ENCODE data around the gene RSKR.
"Not testable (repeated sequence)": the region's sequence is repeated elsewhere in the genome, so short reads cannot be mapped to it uniquely, and the experiment has no call there.

RSKR gene

DNA sequence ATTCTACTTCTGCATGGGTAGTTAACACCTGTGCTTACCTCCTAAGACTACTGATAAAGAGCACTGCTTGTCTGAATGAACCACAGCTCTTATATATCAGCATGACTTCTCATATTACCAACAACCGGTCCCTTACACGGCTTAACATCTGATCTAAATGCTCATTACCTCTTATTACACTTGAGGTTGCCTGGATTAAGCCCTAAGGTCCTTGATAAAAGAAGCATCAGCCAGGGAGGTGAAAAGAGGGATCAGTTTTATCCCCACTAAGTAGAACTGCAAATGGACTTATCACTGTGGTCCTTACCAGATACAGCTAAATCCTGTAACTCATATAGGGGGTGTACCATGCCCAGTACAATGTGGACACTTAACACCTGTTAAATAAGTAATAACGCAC is 8.2 kb upstream of the RSKR start:
- no peak for DNase-seq (ENCODE audit: low read depth in 2 of 2)

DNA sequence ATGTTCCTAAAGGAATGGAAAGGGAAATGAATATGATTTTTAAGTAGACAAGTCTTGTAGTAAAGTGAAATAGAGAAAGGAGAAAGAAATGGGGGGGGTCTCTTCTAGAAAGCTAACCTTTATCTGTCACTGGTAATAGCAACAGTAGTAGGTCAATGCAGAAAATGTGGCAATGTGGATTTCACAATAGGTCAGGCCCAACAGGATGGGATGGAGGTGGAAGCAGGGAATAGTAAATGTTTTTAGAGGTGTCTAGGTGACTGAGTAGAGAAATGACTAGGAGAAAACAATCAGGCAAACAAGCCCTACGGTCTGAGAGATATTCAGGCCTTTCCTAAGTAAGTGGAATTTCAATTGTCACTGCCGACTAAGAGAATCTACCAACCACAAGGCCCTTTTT is 6.0 kb upstream of the RSKR start:
- no peak for DNase-seq (ENCODE audit: low read depth in 2 of 2)

DNA sequence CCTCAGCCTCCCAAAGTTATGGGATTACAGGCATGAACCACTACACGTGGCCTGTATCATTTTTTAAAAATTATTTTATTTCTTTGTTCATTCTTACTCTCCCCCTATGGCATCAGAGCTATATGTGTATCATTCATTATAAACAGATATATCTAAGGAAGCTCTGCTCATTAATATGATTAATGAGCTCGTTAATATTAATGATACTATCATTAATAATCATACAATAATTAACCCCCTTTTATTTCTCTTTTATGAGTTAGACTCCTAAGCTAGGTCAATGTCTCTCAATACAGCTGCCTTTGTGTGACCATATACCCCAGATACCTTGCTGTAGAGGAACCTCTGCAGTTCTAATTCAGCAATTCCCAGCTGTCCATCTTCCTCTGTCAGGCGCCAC is 4.5 kb upstream of the RSKR start:
- no peak for DNase-seq (ENCODE audit: low read depth in 2 of 2)

DNA sequence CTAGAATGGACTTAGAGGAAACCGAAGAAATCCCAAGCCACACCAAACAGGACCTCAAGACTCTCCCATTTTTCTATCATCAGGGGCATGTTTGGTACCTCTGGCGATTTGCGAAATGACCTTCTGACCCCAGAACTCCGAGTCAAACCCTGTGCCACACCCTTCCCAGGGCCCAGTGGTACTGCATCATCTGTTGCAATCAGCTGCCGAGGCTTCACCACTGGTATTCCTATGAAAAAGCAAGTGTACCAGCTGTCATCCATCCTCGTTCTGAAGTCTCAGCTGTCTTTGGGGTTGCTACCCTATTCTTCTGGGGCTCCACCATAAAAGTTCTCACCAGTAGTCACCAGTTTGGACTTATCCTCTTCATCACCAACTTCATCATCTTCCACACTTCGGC is 2.3 kb upstream of the RSKR start:
- no peak for DNase-seq (ENCODE audit: low read depth in 2 of 2)

DNA sequence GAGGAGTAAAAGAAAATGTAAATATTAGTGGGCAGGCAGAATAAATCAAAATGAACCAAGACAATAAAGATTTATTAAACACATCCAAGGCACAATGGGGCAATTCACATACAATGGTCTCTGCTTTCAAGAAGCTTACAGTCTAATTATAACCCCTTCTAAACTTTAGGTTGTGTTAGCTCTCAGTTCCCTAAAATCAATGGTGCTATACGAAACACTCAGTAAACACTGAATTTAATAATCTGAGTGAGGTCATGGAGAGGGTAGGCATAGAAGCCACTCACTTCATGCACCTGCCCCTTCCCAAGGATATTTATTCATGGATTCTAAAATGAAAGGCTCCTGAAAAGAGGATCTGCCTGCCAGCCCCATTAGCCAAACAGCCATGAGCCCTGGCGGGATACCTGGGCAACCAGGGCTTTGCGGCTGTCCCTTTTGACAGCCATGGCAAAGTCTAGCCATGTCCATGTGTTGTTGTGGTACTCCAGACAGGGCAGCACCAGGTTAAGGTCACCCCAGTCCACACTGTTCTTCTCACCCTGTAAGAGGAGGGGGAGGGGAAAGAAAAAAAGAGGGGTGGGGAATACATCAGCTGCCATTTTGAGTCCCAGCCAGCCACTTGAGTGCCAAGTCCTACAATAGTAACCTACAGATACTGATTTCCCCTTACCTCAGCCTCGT is 1.4 kb upstream of the RSKR start:
- DNase-seq (ENCODE audit: low read depth in 2 of 2) = no peak

DNA sequence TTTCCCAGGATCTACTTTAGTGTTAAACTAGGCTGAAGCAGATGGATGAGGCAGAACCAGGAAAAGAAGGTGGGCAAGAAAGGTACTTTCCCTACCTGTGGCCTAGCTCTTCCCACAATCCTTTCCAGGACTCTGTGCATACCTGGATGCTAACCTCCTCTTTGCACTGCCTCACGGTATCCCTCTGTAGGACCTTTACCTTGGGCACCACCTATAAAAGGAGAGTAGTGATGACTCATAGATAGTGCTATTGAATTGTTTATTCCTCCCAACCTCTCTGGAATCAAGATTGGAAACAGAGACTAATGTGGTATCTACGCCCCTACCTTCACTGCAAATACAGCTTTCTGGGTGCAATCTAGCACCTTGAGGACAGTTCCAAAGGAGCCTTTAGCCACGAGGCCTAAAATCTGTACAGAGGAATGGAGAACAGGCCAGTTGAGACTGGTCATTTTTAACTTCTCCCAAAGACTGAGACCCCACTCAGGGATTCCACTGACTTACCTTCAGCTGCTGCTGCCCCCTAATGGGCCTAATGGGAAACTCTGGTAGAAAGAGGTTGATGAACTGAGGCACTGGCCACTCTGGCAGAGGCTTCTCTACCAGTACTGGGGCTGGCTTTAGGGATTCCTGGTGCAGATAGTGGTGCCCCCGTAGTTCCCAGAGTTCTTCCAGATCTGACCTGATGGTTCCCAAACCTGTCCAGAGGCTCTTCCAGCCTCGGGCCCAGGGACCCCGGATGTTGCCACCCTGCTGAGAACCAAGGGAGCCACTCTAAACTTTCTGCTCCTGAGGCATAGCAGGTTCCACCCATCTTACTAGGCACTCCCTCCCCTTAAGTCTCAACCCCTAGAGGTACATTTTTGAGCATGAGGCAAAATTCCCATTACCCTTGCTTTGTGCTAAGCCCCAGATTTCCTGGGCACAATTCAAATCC is 781 bp downstream of the RSKR start:
- DNase-seq (ENCODE audit: low read depth in 2 of 2) = no peak

DNA sequence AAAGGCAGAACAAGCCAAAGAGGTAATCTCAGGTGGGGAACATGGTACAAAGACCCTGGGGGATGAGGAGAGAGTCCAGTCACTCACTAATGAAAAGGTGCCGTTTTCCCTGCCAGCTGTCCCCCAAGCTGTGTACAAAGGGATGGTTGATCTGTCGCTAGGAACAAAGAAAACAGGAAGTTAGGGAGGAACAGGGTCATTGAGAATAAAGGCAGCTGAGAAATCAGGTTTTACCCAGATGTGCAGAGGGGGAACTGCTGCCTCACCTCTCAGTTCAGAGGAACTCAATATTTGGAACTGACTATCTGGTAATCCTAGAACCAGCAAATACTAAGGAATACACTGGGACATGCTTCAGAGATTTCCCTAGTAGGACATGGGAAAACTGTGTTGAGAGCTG is 1.5 kb downstream of the RSKR start:
- DNase-seq (ENCODE audit: low read depth in 2 of 2) = no peak

DNA sequence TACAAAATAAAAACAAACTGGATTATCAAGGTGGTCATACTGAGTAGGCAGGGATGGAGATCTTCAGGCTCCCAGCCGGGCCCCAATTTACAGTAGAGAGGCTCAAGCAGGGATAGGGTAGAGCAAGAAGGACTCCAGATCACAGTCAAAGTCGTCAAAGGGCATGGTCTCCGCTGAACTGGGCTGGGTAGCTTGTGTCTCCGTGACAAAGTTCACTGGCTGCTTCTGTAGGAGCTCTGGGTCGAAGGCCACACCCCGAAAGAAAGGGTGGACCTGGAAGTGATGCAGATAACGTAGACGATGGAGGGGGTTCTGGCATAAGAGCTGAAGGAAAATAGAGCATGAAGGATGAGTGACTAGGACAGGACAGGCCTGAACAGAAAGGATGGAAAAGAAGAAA is 3.6 kb downstream of the RSKR start:
- no peak for DNase-seq (ENCODE audit: low read depth in 2 of 2)

DNA sequence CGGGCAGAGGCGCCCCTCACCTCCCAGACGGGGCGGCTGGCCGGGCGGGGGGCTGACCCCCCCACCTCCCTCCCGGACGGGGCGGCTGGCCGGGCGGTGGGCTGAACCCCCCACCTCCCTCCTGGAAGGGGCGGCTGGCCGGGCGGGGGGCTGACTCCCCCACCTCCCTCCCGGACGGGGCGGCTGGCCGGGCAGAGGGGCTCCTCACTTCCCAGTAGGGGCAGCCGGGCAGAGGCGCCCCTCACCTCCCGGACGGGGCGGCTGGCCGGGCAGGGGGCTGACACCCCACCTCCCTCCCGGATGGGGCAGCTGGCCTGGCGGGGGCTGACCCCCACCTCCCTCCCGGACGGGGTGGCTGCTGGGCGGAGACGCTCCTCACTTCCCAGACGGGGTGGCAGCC is 10.0 kb downstream of the RSKR start:
- DNase-seq (ENCODE audit: low read depth in 2 of 2) = not testable (repeated sequence)

DNA sequence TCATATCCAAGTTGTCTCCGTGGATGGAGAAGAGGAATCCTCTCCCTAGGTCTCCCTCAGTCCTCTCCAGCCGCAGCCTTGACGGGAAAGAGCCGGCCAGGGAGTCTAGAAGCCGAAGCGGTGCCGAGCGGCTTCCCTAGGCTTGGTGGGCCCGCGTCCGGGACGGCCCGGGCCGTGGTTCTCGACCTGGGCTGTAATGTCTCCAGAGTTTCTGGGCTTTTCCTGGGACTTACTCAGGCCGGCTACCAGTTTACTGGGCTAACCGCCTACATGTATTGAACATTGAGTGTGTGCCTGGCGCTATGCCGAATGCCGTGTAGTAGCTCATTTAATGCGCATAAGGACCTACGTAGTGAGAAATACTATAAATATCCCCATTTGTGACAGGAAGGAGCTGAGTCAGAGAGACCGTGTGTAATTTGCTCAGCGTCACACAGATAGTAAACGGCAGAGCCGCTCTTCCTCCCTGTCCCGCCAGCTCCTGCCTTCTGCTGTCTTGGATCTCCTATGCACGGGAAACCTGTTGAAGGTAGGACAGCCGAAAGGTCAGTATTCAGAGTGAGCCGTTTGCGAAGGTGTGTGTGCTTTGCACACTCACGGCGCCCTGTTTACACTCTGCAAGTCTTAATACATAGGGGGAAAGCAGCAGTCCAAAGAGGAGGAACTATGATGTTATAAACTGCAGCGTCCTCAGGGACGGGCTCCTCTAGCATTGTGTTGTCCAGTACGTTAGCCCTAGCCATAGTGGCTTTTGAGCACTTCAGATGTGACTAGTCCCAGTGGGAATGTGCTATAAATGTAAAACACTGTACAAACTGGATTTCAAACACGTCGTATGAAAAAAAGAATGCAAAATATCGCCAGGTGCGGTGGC is 14.4 kb downstream of the RSKR start:
- DNase-seq (ENCODE audit: low read depth in 2 of 2) = peak; percentile 35 to 45

DNA sequence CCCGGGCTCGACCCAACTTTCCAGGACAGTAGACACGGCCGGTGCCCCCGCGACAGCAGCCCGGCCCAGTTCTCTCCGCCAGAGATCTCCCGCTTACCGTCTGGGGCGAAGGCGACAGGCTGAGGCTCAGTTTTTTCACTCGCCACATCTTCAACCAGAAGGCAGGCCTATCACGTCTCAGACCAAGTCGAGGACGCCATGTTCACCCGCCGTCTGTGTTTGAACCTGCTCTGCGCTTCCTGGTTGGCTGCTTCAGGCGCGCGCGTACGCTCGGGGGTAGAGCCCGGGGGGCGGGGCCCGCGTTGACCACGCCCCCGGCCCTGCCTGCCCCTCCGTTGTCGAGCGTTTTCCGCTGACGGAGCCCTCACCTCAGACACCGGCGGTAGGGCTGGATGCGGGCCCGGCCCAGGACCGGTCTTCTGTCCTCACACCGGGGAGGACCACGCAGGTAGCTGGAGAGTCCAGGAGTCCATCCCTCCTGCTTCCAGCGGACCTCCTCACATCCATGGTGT is 15.1 kb downstream of the RSKR start, which contains the start of gene SPAG5:
Gene SPAG5 (minus strand): TSS at position 227 of the 512 bp plus-strand sequence. CDS start 79 bp downstream, at position 148.
- peak; percentile 82 to 86 for DNase-seq (ENCODE audit: low read depth in 2 of 2)

DNA sequence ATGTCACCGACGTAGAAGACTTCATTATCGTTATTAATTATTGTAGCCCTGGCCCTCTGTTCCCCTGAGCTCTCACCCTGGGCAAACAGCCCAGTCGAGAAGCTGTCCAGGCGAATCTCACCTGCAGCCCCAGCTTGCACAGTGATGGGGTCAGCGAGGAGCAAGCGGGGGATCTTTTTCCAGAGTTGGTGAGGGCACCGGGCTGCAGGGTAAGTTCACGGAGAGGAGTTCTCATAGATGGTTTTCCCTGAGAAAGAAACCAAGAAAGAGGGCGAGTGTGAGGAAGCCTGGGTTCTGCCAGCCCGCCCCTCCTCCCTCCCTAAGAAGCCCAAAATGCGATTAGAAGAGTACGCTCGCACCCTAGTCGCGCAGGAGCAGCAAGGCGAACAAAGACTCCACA is 15.6 kb downstream of the RSKR start:
- no peak for DNase-seq (ENCODE audit: low read depth in 2 of 2)

DNA sequence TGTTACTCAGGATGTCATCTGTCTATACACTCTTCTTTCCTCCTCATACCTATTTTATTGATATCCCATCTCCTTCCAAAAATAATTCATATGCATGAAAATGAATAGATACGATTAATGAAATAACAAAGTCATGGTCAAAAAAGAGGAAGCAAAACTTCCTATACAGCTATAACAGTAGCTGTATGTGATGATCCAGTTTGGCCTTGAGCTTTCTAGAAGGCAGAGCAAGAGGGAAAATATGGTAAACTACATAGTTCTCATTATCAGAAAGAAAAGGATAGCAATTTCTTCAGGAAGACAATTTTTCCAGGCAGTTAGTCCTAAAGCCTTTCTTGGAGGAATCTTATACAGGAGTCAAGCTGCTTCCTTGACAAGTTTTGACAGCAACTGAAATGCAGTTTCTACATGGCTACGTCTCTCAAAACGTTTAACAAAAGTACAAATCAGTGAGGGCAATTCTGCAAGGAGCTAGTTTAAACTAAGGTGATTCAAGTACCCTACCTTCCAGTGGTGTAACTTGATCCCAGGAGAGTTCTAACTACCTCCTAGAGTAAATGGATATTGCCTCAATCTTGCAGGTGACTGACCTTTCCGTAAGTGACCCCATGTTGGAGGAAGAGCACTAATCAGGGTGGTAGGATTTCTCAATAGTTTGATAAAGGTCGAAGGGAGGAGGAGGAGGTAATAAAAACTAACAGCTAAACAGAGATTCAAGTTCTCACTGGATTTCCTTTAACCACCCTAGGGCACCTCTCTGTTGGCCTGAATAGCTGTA is 16.2 kb downstream of the RSKR start:
- DNase-seq (ENCODE audit: low read depth in 2 of 2) = no peak

DNA sequence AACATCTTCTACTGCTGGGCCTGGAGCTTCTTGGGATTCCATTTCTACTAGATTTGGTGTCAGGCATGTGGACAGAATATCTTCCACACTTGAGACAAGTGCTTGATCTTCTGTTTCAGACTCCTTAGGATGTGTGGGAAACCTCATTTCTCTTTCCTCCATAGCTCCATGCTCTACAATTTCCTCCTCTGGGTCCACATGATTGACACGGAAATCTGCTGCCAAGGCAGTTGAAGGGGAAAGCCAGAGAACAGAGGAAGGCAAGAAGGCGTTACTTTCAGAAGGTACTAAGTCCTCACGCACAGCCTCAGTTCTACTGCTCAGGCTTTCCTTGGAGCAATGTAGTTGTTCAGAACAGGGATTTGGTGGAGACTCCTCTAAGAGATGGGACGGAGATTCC is 21.7 kb downstream of the RSKR start:
- DNase-seq (ENCODE audit: low read depth in 2 of 2) = no peak

DNA sequence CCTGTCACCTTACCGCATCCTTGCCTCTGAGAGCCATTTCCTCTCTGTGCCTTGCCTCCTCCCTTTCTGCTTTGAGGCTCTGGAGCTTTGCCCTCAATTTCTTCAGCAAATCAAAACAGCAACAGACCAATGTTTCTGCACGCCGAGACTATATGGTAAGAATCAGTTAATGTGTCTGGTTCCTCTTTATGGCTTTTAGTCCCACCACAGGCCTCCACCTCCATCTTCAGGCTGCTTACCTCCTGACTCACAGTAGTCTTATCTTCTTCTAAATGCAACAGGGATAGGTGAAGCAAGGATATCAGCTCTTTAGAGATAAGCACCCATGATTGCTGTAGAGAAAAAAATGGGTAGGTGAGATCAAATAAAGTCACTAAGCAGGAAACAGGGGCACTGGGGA is 28.1 kb downstream of the RSKR start:
- DNase-seq (ENCODE audit: low read depth in 2 of 2) = no peak

DNA sequence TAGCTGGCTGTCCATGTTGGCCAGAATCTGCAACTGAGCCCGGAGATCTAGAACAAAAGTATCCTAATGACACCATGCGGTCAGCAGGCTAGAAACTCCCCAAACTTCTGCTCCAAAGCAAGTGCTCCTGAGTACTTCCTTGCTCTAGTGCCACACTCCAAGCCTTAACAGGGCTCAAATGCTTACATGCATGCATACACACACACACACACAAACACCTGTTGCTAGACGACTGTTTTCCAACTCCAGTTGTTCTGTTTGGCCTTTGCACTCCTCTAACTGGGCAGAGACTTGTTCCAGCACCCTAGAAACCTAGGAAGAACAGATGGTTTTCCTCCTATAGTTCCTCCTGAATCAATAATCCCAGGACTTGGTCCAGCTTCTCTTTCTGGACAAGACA is 29.6 kb downstream of the RSKR start:
- no peak for DNase-seq (ENCODE audit: low read depth in 2 of 2)

DNA sequence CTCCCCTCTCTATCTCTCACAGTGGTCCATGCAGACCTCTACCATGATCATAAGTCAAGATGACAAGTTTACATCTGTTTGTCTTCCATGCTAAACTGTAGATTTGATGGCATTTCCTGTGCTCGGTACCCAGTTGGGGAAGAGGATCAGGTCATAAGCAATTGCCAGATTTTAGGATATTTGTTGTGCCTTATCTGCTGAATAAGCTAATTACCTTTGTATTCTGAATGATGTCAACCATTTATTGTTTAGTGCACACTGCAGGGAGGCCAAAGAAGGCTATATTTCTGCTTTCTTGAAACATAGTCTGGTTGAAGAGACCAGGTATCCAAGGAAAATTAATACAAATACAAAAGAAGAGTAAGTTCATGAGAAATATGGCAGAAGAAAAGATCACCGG is 31.5 kb downstream of the RSKR start:
- no peak for DNase-seq (ENCODE audit: low read depth in 2 of 2)

DNA sequence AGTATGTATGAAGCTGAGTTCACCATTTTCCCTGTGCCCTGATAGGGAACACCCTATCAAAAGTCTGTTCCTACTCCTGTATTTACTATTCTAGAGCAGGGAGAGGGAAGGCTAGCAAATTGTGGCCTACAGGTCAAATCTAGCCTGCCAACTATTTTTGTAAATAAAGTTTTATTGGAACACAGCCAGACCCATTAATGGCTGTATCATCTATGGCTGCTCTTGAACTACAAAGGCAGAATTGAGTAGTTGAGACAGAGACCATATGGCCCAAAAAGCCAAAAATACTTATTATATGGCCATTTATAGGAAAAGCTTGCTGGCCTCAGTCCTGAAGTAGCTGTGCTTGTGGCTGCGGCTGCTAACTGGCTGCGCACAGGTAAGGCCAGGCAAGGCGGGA is 33.0 kb downstream of the RSKR start:
- no peak for DNase-seq (ENCODE audit: low read depth in 2 of 2)

DNA sequence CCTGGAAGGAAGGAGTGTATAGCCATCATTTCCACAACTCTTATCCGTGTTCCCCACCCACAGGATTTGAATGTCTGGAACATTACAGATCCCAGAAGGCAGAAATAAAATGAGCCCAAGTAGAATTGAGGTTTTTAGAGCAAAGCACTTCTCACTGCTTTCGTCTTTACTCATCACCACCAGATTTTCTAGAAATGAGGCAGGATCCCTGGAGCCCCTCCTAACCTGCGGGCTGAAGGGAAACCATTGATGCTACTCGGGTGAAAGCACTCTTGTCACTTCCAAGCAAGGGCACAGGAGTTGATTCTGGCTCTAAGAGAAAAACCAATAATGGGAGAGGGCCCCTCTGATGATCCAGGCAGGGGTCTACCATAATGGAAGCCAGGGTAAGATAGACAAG is 34.5 kb downstream of the RSKR start:
- no peak for DNase-seq (ENCODE audit: low read depth in 2 of 2)

DNA sequence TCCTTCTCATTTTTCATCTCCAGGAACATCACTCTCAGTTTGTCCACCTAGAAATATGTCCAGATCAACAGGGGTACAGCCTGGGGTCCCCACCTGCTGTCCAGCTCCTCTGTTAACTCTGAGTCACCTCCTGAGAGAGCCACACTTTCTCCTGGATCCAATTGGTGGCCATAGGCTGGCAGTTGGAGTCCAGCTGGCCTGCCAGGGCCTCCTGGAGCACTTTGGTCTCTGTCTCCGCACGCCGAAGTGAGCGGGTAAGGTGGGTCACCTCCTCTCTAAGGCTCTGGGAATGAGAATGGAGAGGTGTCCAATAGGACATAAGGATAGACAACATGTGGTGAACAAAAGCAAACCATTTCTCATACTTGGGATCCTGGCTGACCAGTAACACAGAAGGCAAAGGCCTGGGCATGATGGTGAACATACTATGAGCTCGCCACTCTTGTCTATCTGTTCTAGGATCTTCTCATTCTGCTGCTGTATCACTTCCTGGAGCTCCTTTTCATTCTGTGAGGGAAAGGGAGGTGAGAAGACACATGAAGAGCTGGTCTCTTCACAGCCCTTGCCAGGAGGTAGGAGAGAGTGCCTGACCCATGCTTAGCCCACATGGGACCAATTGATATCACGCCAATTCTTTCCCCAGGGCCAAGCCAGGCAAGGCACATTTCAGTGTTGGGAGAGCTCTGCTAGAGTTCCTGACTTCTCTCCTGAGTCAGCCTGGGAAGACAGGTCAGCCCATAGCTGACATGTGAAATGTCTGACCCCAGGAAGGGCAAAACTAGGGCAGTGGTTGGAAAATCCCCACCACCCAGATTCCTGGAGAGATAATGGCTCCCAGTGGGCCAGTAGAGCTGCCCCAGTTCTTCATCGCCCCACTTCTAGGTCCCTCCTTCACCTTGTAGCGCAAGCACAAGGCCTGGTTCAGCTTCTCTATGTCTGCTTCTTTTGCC is 35.5 kb downstream of the RSKR start:
- DNase-seq (ENCODE audit: low read depth in 2 of 2) = no peak
